ENCODE measurements around the gene MLPH.
"Not testable (repeated sequence)": the region's sequence is repeated elsewhere in the genome, so short reads cannot be mapped to it uniquely, and the experiment has no call there.

The MLPH gene

GRCh38 chr2:237592425-237592980 is 105.5 kb downstream of the MLPH start:
- DNase-seq, result no peak

GRCh38 chr2:237593036-237593435 is 106.0 kb downstream of the MLPH start:
- DNase-seq, result no peak

- no peak for DNase-seq
Measured at GRCh38 chr2:237593596-237594320, 106.7 kb downstream of the MLPH start.

GRCh38 chr2:237594514-237594871 is 107.4 kb downstream of the MLPH start:
- DNase-seq, result no peak

GRCh38 chr2:237595829-237596519 is 108.9 kb downstream of the MLPH start:
- not testable (repeated sequence) for DNase-seq

GRCh38 chr2:237596520-237597195 is 109.6 kb downstream of the MLPH start:
- DNase-seq, result no peak

- DNase-seq, result no peak
Measured at GRCh38 chr2:237597196-237598145, 110.4 kb downstream of the MLPH start.

GRCh38 chr2:237598468-237599208 is 111.6 kb downstream of the MLPH start:
- no peak for DNase-seq

GRCh38 chr2:237599465-237600110 is 112.5 kb downstream of the MLPH start:
- no peak for DNase-seq

- no peak for DNase-seq
Measured at GRCh38 chr2:237600205-237600846, 113.3 kb downstream of the MLPH start.

- no peak for DNase-seq
Measured at GRCh38 chr2:237601453-237602116, 114.5 kb downstream of the MLPH start.

GRCh38 chr2:237602409-237602808 is 115.4 kb downstream of the MLPH start:
- no peak for DNase-seq

- no peak for DNase-seq
Measured at GRCh38 chr2:237603049-237603717, 116.1 kb downstream of the MLPH start.

GRCh38 chr2:237603718-237604362 is 116.8 kb downstream of the MLPH start:
- peak; percentile 19 to 49 for DNase-seq

GRCh38 chr2:237604391-237604790 is 117.3 kb downstream of the MLPH start:
- no peak for DNase-seq
